HG02623 (cell line): ENCODE results near the gene POU4F1.
"Not testable (repeated sequence)": the region's sequence is repeated elsewhere in the genome, so short reads cannot be mapped to it uniquely, and the experiment has no call there.

Experiments
- ATAC-seq: cut with Tn5 transposase; IDR thresholded peaks from one replicate; pipeline ENCODE4 v1.9.1; 2021; ENCODE audit warnings: moderate library complexity; ENCODE audit not compliant: unreplicated experiment

POU4F1 gene

GRCh38 chr13:78603240-78603957 lies at the start of gene POU4F1:
POU4F1 (minus strand) TSS chr13:78603552; CDS start chr13:78603326, 226 bp downstream.
- peak; percentile 88 for ATAC-seq

- ATAC-seq = no peak
Observed at GRCh38 chr13:78652651-78653050, 49.3 kb upstream of the POU4F1 start.

GRCh38 chr13:78650717-78651083 lies 47.3 kb upstream of the POU4F1 start:
- ATAC-seq = no peak

- no peak for ATAC-seq
Observed at GRCh38 chr13:78649997-78650716, 46.8 kb upstream of the POU4F1 start.

- ATAC-seq = not testable (repeated sequence)
Observed at GRCh38 chr13:78647109-78647678, 43.8 kb upstream of the POU4F1 start.

GRCh38 chr13:78638216-78638615 lies 34.9 kb upstream of the POU4F1 start:
- ATAC-seq = peak; percentile 56

GRCh38 chr13:78636495-78636894 lies 33.1 kb upstream of the POU4F1 start:
- ATAC-seq = no peak

GRCh38 chr13:78632996-78633395 lies 29.6 kb upstream of the POU4F1 start:
- ATAC-seq = no peak

GRCh38 chr13:78631077-78631476 lies 27.7 kb upstream of the POU4F1 start:
- no peak for ATAC-seq

- ATAC-seq = no peak
Observed at GRCh38 chr13:78630511-78630910, 27.2 kb upstream of the POU4F1 start.

- ATAC-seq = no peak
Observed at GRCh38 chr13:78625384-78625783, 22.0 kb upstream of the POU4F1 start.

GRCh38 chr13:78623132-78623531 lies 19.8 kb upstream of the POU4F1 start:
- no peak for ATAC-seq

GRCh38 chr13:78620936-78621470 lies 17.7 kb upstream of the POU4F1 start:
- ATAC-seq = no peak

- ATAC-seq = no peak
Observed at GRCh38 chr13:78618411-78618810, 15.1 kb upstream of the POU4F1 start.

GRCh38 chr13:78611040-78611439 lies 7.7 kb upstream of the POU4F1 start:
- ATAC-seq = no peak

- ATAC-seq = no peak
Observed at GRCh38 chr13:78610381-78610883, 7.1 kb upstream of the POU4F1 start.

- ATAC-seq = no peak
Observed at GRCh38 chr13:78609464-78610205, 6.3 kb upstream of the POU4F1 start.

GRCh38 chr13:78608688-78609463 lies 5.5 kb upstream of the POU4F1 start:
- ATAC-seq = no peak

GRCh38 chr13:78608252-78608687 lies 4.9 kb upstream of the POU4F1 start:
- ATAC-seq = no peak
